Osteoblast (primary cell): Measurements from ENCODE around the gene TM7SF3. TPM values are rescaled to one million over a fixed set of nuclear protein-coding genes. Genes with fewer than 3 reads are reported as not detected.

Source experiments
- DNase-seq: peaks from one replicate; pipeline ENCODE4 v3.0.0; 2011; ENCODE audit warnings: low spot score, mixed read lengths; ENCODE audit not compliant: insufficient read length; ENCODE audit errors: missing footprints
- H2AFZ ChIP-seq: 2 replicates; pipeline ENCODE4 v1.6.0; 2011; ENCODE audit warnings: mild to moderate bottlenecking, low read length
- H3K27ac ChIP-seq: 2 replicates; pipeline ENCODE4 v1.5.1; 2011; ENCODE audit warnings: mild to moderate bottlenecking, low read depth, low read length, moderate library complexity
- H3K27me3 ChIP-seq: 2 replicates; pipeline ENCODE4 v1.6.0; 2012; ENCODE audit warnings: mild to moderate bottlenecking, control low read depth, inconsistent platforms, low read length, moderate library complexity; ENCODE audit not compliant: insufficient read depth
- H3K36me3 ChIP-seq: 2 replicates; pipeline ENCODE4 v1.5.1; 2011; ENCODE audit warnings: mild to moderate bottlenecking, low read length, control low read depth, moderate library complexity; ENCODE audit not compliant: insufficient read depth
- H3K4me1 ChIP-seq: 2 replicates; pipeline ENCODE4 v1.5.1; 2011; ENCODE audit warnings: mild to moderate bottlenecking, low read length, control low read depth, moderate library complexity; ENCODE audit not compliant: insufficient read depth
- H3K4me2 ChIP-seq: 2 replicates; pipeline ENCODE4 v1.6.0; 2011; ENCODE audit warnings: mild to moderate bottlenecking, low read length; ENCODE audit not compliant: insufficient read depth
- H3K4me3 ChIP-seq: fragments of 200-600 bp; sonication (generic); 3 replicates; pipeline ENCODE4 v1.5.1; 2012; ENCODE audit warnings: mild to moderate bottlenecking, low read length, inconsistent platforms; ENCODE audit not compliant: insufficient read depth
- H3K79me2 ChIP-seq: 2 replicates; pipeline ENCODE4 v1.6.0; 2012; ENCODE audit warnings: mild to moderate bottlenecking, low read length, control low read depth, inconsistent platforms; ENCODE audit not compliant: insufficient read depth
- H3K9me3 ChIP-seq: 2 replicates; pipeline ENCODE4 v1.5.1; 2011; ENCODE audit warnings: low read depth, low read length, control low read depth
- H4K20me1 ChIP-seq: 2 replicates; pipeline ENCODE4 v1.6.0; 2012; ENCODE audit warnings: mild to moderate bottlenecking, low read length, control low read depth; ENCODE audit not compliant: insufficient read depth
- total RNA-seq: library from RNA; depleted of rRNA; stranded (reverse); fragments of >200 nt; gene quantifications from 2 replicates; pipeline ENCODE4 v1.2.3, GENCODE V29; 2012
- TF ChIP-seq, protein P1 (sequence below): IDR thresholded peaks from 2 replicates; pipeline ENCODE4 v1.5.1; 2011; ENCODE audit warnings: mild to moderate bottlenecking, low read depth, low read length, moderate library complexity; ENCODE audit errors: extremely low read depth

Gene TM7SF3
- total RNA-seq, 1 donor = 68.0 TPM

- no peaks in the 10 kb centered on the region for H3K27me3 ChIP-seq
These were observed 43.4 kb upstream of the TM7SF3 start for GRCh38 chr12:27057543-27057942.

DNA sequence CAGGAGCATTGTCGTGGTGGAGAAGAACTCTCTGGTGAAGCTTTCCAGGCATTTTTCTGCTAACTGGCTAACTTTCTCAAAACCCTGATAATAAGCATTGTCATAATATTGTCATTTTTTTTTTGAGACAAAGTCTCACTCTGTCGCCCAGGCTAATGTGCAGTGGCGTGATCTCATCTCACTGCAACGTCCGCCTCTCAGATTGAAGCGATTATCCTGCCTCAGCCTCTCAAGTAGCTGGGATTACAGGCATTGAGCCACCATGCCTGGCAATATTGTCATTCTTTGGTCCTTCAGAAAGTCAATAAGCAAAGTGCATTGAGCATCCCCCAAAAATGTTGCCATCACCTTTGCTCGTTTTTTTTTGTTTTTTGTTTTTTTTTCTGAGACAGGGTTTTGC lies 41.8 kb upstream of the TM7SF3 start:
- no peak overlapping the region for H3K27ac ChIP-seq
- H3K9me3 ChIP-seq = no peaks in the 10 kb centered on the region
- H3K79me2 ChIP-seq = no peaks in the 10 kb centered on the region
- no peak overlapping the region for H3K4me2 ChIP-seq
- H3K4me1 ChIP-seq = no peaks in the 10 kb centered on the region
- no peak overlapping the region for H3K4me3 ChIP-seq
- no peak for DNase-seq
- no peaks in the 10 kb centered on the region for H4K20me1 ChIP-seq
- TF ChIP-seq, protein P1, sequence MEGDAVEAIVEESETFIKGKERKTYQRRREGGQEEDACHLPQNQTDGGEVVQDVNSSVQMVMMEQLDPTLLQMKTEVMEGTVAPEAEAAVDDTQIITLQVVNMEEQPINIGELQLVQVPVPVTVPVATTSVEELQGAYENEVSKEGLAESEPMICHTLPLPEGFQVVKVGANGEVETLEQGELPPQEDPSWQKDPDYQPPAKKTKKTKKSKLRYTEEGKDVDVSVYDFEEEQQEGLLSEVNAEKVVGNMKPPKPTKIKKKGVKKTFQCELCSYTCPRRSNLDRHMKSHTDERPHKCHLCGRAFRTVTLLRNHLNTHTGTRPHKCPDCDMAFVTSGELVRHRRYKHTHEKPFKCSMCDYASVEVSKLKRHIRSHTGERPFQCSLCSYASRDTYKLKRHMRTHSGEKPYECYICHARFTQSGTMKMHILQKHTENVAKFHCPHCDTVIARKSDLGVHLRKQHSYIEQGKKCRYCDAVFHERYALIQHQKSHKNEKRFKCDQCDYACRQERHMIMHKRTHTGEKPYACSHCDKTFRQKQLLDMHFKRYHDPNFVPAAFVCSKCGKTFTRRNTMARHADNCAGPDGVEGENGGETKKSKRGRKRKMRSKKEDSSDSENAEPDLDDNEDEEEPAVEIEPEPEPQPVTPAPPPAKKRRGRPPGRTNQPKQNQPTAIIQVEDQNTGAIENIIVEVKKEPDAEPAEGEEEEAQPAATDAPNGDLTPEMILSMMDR = no peak
- no peaks in the 10 kb centered on the region for H3K36me3 ChIP-seq
- no peaks in the 10 kb centered on the region for H3K27me3 ChIP-seq
- H2AFZ ChIP-seq = no peak overlapping the region

More at GRCh38 chr12:27057543-27057942, 43.4 kb upstream of the TM7SF3 start:
- no peak for DNase-seq
- H3K9me3 ChIP-seq = no peaks in the 10 kb centered on the region
- no peak overlapping the region for H2AFZ ChIP-seq
- no peak overlapping the region for H3K27ac ChIP-seq
- no peak overlapping the region for H3K4me3 ChIP-seq
- no peaks in the 10 kb centered on the region for H3K4me1 ChIP-seq
- no peaks in the 10 kb centered on the region for H4K20me1 ChIP-seq
- TF ChIP-seq, protein P1 = no peak
- no peaks in the 10 kb centered on the region for H3K36me3 ChIP-seq
- no peak overlapping the region for H3K4me2 ChIP-seq
- H3K79me2 ChIP-seq = no peaks in the 10 kb centered on the region

GRCh38 chr12:27052742-27053141 lies 38.6 kb upstream of the TM7SF3 start:
- H3K27me3 ChIP-seq = no peaks in the 10 kb centered on the region
- no peaks in the 10 kb centered on the region for H3K9me3 ChIP-seq
- no peaks in the 10 kb centered on the region for H3K36me3 ChIP-seq
- no peaks in the 10 kb centered on the region for H3K79me2 ChIP-seq
- no peaks in the 10 kb centered on the region for H4K20me1 ChIP-seq
- peaks cover 2% of the 10 kb centered on the region for H3K4me1 ChIP-seq
- TF ChIP-seq, protein P1 = no peak
- H2AFZ ChIP-seq = no peak overlapping the region
- DNase-seq = no peak
- H3K27ac ChIP-seq = no peak overlapping the region
- no peak overlapping the region for H3K4me3 ChIP-seq
- no peak overlapping the region for H3K4me2 ChIP-seq

DNA sequence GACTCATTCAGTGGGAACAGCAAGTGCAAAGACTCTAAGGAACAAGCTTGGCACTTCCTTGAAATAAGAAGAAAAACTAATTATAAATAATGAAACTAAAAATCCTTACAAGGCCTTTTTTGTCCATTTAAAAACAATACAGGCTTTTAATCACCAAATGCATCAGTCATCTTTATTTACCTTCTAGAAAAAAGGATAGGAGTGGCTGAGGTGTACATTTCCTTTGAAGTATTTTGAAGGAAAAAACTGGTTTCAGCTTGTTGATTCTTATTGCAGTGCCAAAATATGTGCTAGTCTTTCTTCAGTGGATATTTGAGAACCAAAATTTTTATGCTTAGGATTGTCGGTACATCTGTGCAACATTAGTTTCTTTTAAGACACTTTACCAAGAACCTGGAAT lies 38.0 kb upstream of the TM7SF3 start:
- H3K4me1 ChIP-seq = peaks cover 2% of the 10 kb centered on the region
- no peaks in the 10 kb centered on the region for H3K36me3 ChIP-seq
- no peaks in the 10 kb centered on the region for H3K9me3 ChIP-seq
- no peaks in the 10 kb centered on the region for H4K20me1 ChIP-seq
- no peak for DNase-seq
- TF ChIP-seq, protein P1 = no peak
- no peak overlapping the region for H3K4me2 ChIP-seq
- no peaks in the 10 kb centered on the region for H3K79me2 ChIP-seq
- H3K27ac ChIP-seq = no peak overlapping the region
- no peaks in the 10 kb centered on the region for H3K27me3 ChIP-seq
- no peak overlapping the region for H3K4me3 ChIP-seq
- H2AFZ ChIP-seq = no peak overlapping the region
